Raji (cell line): ENCODE data around the gene FBXL14.

Experiments used
- POLR2A ChIP-seq: IDR thresholded peaks from 2 replicates; pipeline ENCODE4 v1.6.1; 2011; ENCODE audit warnings: low read depth, low read length, control low read depth; ENCODE audit not compliant: insufficient read depth

Gene FBXL14

GRCh38 chr12:1588575-1588947, 5.8 kb downstream of the FBXL14 start:
- TF ChIP-seq POLR2A: no peak

GRCh38 chr12:1587927-1588574, 6.3 kb downstream of the FBXL14 start:
- TF ChIP-seq POLR2A: no peak

GRCh38 chr12:1584326-1584725, 10.1 kb downstream of the FBXL14 start:
- TF ChIP-seq POLR2A: no peak

GRCh38 chr12:1583421-1584078, 10.8 kb downstream of the FBXL14 start:
- no peak for TF ChIP-seq POLR2A

- TF ChIP-seq POLR2A: no peak
These were observed 11.7 kb downstream of the FBXL14 start for GRCh38 chr12:1582709-1583050.

- no peak for TF ChIP-seq POLR2A
These were observed 12.2 kb downstream of the FBXL14 start for GRCh38 chr12:1581973-1582708.

- TF ChIP-seq POLR2A: no peak
These were observed 13.9 kb downstream of the FBXL14 start for GRCh38 chr12:1580526-1580925.

- no peak for TF ChIP-seq POLR2A
These were observed 14.5 kb downstream of the FBXL14 start for GRCh38 chr12:1579651-1580435.

- TF ChIP-seq POLR2A: no peak
These were observed 17.8 kb downstream of the FBXL14 start for GRCh38 chr12:1576410-1577241.

GRCh38 chr12:1575408-1576401, 18.7 kb downstream of the FBXL14 start:
- no peak for TF ChIP-seq POLR2A

GRCh38 chr12:1574865-1575259, 19.5 kb downstream of the FBXL14 start:
- no peak for TF ChIP-seq POLR2A

- TF ChIP-seq POLR2A: no peak
These were observed 20.2 kb downstream of the FBXL14 start for GRCh38 chr12:1573960-1574864.
